GM12878 (cell line): ENCODE measurements around the gene ZNF554. TPM values are rescaled to one million over a fixed set of nuclear protein-coding genes. Genes with fewer than 3 reads are reported as not detected.
A peak's percentile ranks its signal among the peaks of the same experiment; 100 is the strongest.

ENCODE experiments used
- ATAC-seq: fragments of 200-7000 bp; cut with Tn5 transposase; 3 replicates; pipeline ENCODE4 v1.9.1; 2020; ENCODE audit warnings: mild to moderate bottlenecking, moderate library complexity
- BruUV-seq: library from RNA; stranded (reverse); fragments of 400-500 nt; replicated peaks from 2 replicates; lab custom pipeline; 2021; lab: Mats Ljungman, UMichigan
- CTCF ChIA-PET: fragments of 300-600 bp; sonication (Branson Sonifier 250); formaldehyde crosslinking; extraction: SDS; loops from one replicate; lab custom pipeline; 2021; ENCODE audit warnings: inconsistent platforms; lab: Yijun Ruan, JAX
- POLR2A ChIA-PET: fragments of 350-600 bp; formaldehyde crosslinking; extraction: SDS; loops from one replicate; lab custom pipeline; 2021; ENCODE audit warnings: inconsistent platforms; lab: Charles Lee
- RAD21 ChIA-PET: fragments of 300-600 bp; sonication (Branson Sonifier 250); formaldehyde crosslinking; loops from one replicate; lab custom pipeline; 2023; ENCODE audit warnings: antibody characterized with exemption; ENCODE audit not compliant: unreplicated experiment; lab: Charles Lee
- SMC1A ChIA-PET: fragments of 300-600 bp; sonication (Branson Sonifier 250); formaldehyde crosslinking; loops from one replicate; lab custom pipeline; 2023; ENCODE audit not compliant: unreplicated experiment, uncharacterized antibody; lab: Charles Lee
- DNase-seq: peaks from one replicate; pipeline ENCODE4 v3.0.0-alpha.2; 2011; ENCODE audit warnings: low read depth, low spot score
- FAIRE-seq: peaks from 3 replicates; lab custom pipeline; 2011; peaks lifted over from hg19 to GRCh38; lab: Jason Lieb, UNC
- H2AFZ ChIP-seq: 2 replicates; pipeline ENCODE4 v1.6.0; 2011; ENCODE audit warnings: low read depth, low read length, control low read depth; ENCODE audit not compliant: control insufficient read depth
- H3K27ac ChIP-seq: 2 replicates; pipeline ENCODE4 v1.5.1; 2011; ENCODE audit warnings: control low read depth; ENCODE audit not compliant: control insufficient read depth, insufficient read depth
- H3K27me3 ChIP-seq, 2 experiments: replicated peaks in 1 of 2; 2 replicates each; pipeline versions ENCODE4 v1.6.0 to v1.6.1; 2011; ENCODE audit warnings: low read length in 1 of 2; ENCODE audit not compliant: control insufficient read depth in 2 of 2, insufficient read depth in 2 of 2
- H3K36me3 ChIP-seq, 2 experiments: 2 replicates each; pipeline ENCODE4 v1.5.1; 2011; ENCODE audit warnings: low read length in 1 of 2; ENCODE audit not compliant: control insufficient read depth in 2 of 2, insufficient read depth in 2 of 2
- H3K4me1 ChIP-seq: 2 replicates; pipeline ENCODE4 v1.6.1; 2011; ENCODE audit warnings: mild to moderate bottlenecking, low read length, moderate library complexity, mixed read lengths; ENCODE audit not compliant: control insufficient read depth, insufficient read depth
- H3K4me2 ChIP-seq: 2 replicates; pipeline ENCODE4 v1.6.0; 2011; ENCODE audit warnings: control low read depth; ENCODE audit not compliant: control insufficient read depth, insufficient read depth
- H3K4me3 ChIP-seq: fragments of 200-600 bp; sonication (generic); 2 replicates; pipeline ENCODE4 v1.5.1; 2016
- H3K79me2 ChIP-seq: 2 replicates; pipeline ENCODE4 v1.6.0; 2011; ENCODE audit warnings: low read length; ENCODE audit not compliant: control insufficient read depth, insufficient read depth
- H3K9ac ChIP-seq: 2 replicates; pipeline ENCODE4 v1.8.0; 2011; ENCODE audit warnings: low read length, control low read depth, mixed read lengths; ENCODE audit not compliant: control insufficient read depth, insufficient read depth
- H3K9me3 ChIP-seq: replicated peaks from 3 replicates; pipeline ENCODE4 v1.5.1; 2011; ENCODE audit warnings: mild to moderate bottlenecking, low read length; ENCODE audit not compliant: control insufficient read depth, insufficient read depth
- H4K20me1 ChIP-seq: 2 replicates; pipeline ENCODE4 v1.6.0; 2011; ENCODE audit not compliant: control insufficient read depth, insufficient read depth
- EGR1 ChIP-seq, 2 experiments: IDR thresholded peaks; 1 replicate in 1 of 2; 2 replicates in 1 of 2; pipeline ENCODE4 v1.6.1; 2011 to 2012; ENCODE audit warnings: low read depth in 2 of 2, low read length in 2 of 2, borderline replicate concordance in 1 of 2, mild to moderate bottlenecking in 1 of 2, moderate library complexity in 1 of 2
- GATAD2B ChIP-seq: fragments of 450-650 bp; conservative IDR thresholded peaks from 2 replicates; pipeline ENCODE4 v1.6.1; 2017; ENCODE audit warnings: low read depth, mild to moderate bottlenecking, moderate library complexity
- NR2C2 ChIP-seq: IDR thresholded peaks from 2 replicates; pipeline ENCODE4 v1.6.1; 2011; ENCODE audit warnings: borderline replicate concordance, low read depth; ENCODE audit not compliant: control insufficient read depth, insufficient read length
- POU2F2 ChIP-seq: IDR thresholded peaks from 3 replicates; pipeline ENCODE4 v1.6.1; 2011; ENCODE audit warnings: low read depth, mild to moderate bottlenecking, low read length, borderline replicate concordance
- SIX5 ChIP-seq: IDR thresholded peaks from 2 replicates; pipeline ENCODE4 v1.6.1; 2011; ENCODE audit warnings: mild to moderate bottlenecking, low read depth, low read length, moderate library complexity; ENCODE audit not compliant: severe bottlenecking
- TARDBP ChIP-seq: IDR thresholded peaks from 2 replicates; pipeline ENCODE4 v1.6.1; 2016; ENCODE audit warnings: borderline replicate concordance
- TBL1XR1 ChIP-seq: IDR thresholded peaks from 2 replicates; pipeline ENCODE4 v1.6.1; 2012; ENCODE audit warnings: low read depth, low read length, improper control_type of control experiment
- ZNF207 ChIP-seq: fragments of 450-650 bp; IDR thresholded peaks from 2 replicates; pipeline ENCODE4 v1.6.1; 2014; ENCODE audit warnings: antibody characterized with exemption, mild to moderate bottlenecking, borderline replicate concordance
- WGBS: methylation state at CpG from one replicate; pipeline ENCODE4 v1.1.6; 2016; ENCODE audit warnings: low lambda C conversion rate; ENCODE audit not compliant: insufficient replicate concordance, insufficient coverage; ENCODE audit errors: missing lambda C conversion rate; 5-methylcytosine and 5-hydroxymethylcytosine counted together
- in situ Hi-C: fragments of 300-500 bp; cut with MboI; formaldehyde crosslinking; loops from 9 replicates; pipeline ENCODE4 v1.14.3; 2018; ENCODE audit warnings: mixed read lengths
- intact Hi-C: fragments of 100-400 bp; cut with micrococcal nuclease; formaldehyde crosslinking; loops from one replicate; pipeline ENCODE4 v1.14.2; 2022; ENCODE audit not compliant: unreplicated experiment
- polyA plus RNA-seq, 11 experiments: library from polyadenylated mRNA; depleted of rRNA in 4 of 11; unstranded in 6 of 11; stranded (reverse) in 5 of 11; fragments of >200 nt; fragmentation: Nextera tagmentation in 4 of 11; fragmentation: Illumina TruSeq in 1 of 11; extraction: Ambion mirVana in 4 of 11; extraction: Trizol in 1 of 11; gene quantifications; 1 replicate in 1 of 11; 2 replicates in 10 of 11; pipeline versions ENCODE4 v1.2.1 to v1.2.3, GENCODE V29; 2011 to 2016; ENCODE audit warnings: inconsistent platforms in 2 of 11, missing spikeins in 2 of 11, low read depth in 1 of 11
- total RNA-seq, 4 experiments: library from RNA; depleted of rRNA in 3 of 4; stranded (reverse); fragments of >200 nt in 3 of 4; fragmentation: Illumina TruSeq in 1 of 4; extraction: Trizol in 1 of 4; gene quantifications; 2 replicates each; pipeline versions ENCODE4 v1.2.1 to v1.2.3, GENCODE V29; 2013 to 2021

Gene ZNF554
- total and polyA plus RNA-seq, 10 of the 15 experiments (the other 5 are each of a cell fraction or from before 2014, with no cell fraction given): 0.19 to 2.1 (median 1.4) TPM

GRCh38 chr19:2841855-2842574 lies 22.3 kb downstream of the ZNF554 start:
- ATAC-seq (no peak; the same call in 2 of the 3 replicates), DNase-seq (no peak)
- Histone ChIP-seq H3K36me3 (no peaks in the 10 kb centered on the region), H4K20me1 (no peaks in the 10 kb centered on the region), H3K4me1 (peaks cover 3% of the 10 kb centered on the region; the same call in 1 of the 2 replicates), H3K27ac (no peak overlapping the region), H3K4me3 (peak overlapping the region; percentile 93), H2AFZ (peak overlapping the region; percentile 81), H3K9me3 (peaks cover 3% of the 10 kb centered on the region), H3K79me2 (peaks cover 2% of the 10 kb centered on the region), H3K27me3 (no peaks in the 10 kb centered on the region), H3K4me2 (peak overlapping the region; percentile 58), H3K9ac (peak overlapping the region; percentile 71; the same call in 1 of the 2 replicates)
- in situ Hi-C loops: no loop called here
- TSS peak; percentile 55 for BruUV-seq
- POLR2A ChIA-PET: no interaction called here
- CTCF ChIA-PET: interaction anchor here (0.7 kb wide), 1 partner anchor 56 kb away, joined by 3 read pairs; the partner anchor contains the start of gene THOP1
- TF ChIP-seq EGR1 (IDR thresholded peaks at IDR 0.05; ENCODE audit: borderline replicate concordance in 1 of 2, low read depth in 2 of 2, low read length in 2 of 2) (peak in 1 of 2 experiments; percentile 48; a peak in 1 of 3 replicates), ZNF207 (no peak), TBL1XR1 (no peak), TARDBP (no peak), NR2C2 (no peak), POU2F2 (no peak), GATAD2B (no peak), SIX5 (no peak)
- TF ChIP-seq, all 136 proteins: peak for 1
- intact Hi-C loops: no loop called here
- 6% methylated on average over 39 of the region's 62 CpGs for WGBS
- ChIA-PET SMC1A (no interaction called here), RAD21 (no interaction called here)
- FAIRE-seq: no peak
